ENCODE data around the gene CACNA1A. TPM values are rescaled to one million over a fixed set of nuclear protein-coding genes. Genes with fewer than 3 reads are reported as not detected.

Gene CACNA1A
- polyA plus RNA-seq, 1 donor from 2014 or later: 3.1 TPM

GRCh38 chr19:13350072-13350471 is 156.2 kb downstream of the CACNA1A start:
- Mint-ChIP-seq H3K27me3 (peaks cover 6% of the 10 kb centered on the region), H3K9me3 (peaks cover 3 to 9% (median 5%) of the 10 kb centered on the region in 3 donors), H3K27ac (no peak overlapping the region), H3K4me3 (peak overlapping the region in 1 of 4 donors; percentile 37), H3K4me1 (no peaks in the 10 kb centered on the region), H3K36me3 (peaks cover 2% of the 10 kb centered on the region)

- no peaks in the 10 kb centered on the region for H3K4me1 Mint-ChIP-seq
- no peak overlapping the region for H3K27ac Mint-ChIP-seq
- H3K4me3 Mint-ChIP-seq: no peak overlapping the region
- H3K36me3 Mint-ChIP-seq: peaks cover 2% of the 10 kb centered on the region
- H3K9me3 Mint-ChIP-seq: peaks cover 5 to 9% (median 8%) of the 10 kb centered on the region in 3 donors
- H3K27me3 Mint-ChIP-seq: peaks cover 5% of the 10 kb centered on the region
Observed at GRCh38 chr19:13347367-13347766, 158.9 kb downstream of the CACNA1A start.

DNA sequence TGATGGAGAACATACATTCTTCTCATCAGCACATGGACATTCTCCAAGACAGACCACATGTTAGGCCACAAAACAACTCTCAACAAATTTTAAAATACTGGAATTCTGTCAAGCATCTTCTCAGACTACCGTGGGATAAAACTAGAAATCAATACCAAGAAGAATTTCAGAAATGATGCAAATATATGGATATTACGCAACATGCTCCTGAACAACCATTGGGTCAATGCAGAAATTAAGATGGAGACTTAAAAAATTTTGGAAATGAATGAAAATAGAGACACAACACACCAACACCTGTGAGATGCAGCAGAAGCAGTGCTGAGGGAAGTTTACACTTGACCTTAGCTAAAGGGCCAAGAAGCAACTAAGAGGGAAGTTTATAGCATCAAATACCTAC is 162.8 kb downstream of the CACNA1A start:
- no peak overlapping the region for H3K27ac Mint-ChIP-seq
- peaks cover 3 to 18% (median 8%) of the 10 kb centered on the region in 3 donors for H3K9me3 Mint-ChIP-seq
- no peaks in the 10 kb centered on the region for H3K4me1 Mint-ChIP-seq
- peaks cover 4% of the 10 kb centered on the region for H3K36me3 Mint-ChIP-seq
- H3K27me3 Mint-ChIP-seq: peaks cover 3% of the 10 kb centered on the region
- no peak overlapping the region for H3K4me3 Mint-ChIP-seq

DNA sequence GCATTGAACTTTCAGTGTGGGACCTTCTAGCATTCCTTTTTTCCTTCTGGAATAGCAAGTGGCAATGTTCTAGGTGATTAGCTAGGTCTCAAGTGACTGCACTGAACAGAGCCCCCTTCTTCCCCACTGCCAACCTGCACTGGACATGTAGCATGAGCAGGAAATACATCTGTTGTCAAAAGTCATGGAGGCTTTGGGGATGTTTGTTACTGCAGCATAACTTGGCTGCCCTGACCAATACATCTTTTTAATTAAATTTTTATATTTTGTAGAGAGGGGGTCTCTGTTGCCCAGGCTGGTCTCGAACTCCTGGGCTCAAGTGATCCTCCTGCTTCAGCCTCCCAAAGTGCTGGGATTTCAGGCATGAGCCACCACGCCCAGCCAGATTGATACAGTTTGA is 163.6 kb downstream of the CACNA1A start:
- Mint-ChIP-seq H3K4me1 (no peaks in the 10 kb centered on the region), H3K27me3 (peaks cover 3% of the 10 kb centered on the region), H3K36me3 (peaks cover 2% of the 10 kb centered on the region), H3K9me3 (peaks cover 3 to 18% (median 8%) of the 10 kb centered on the region in 3 donors), H3K4me3 (no peak overlapping the region), H3K27ac (no peak overlapping the region)

GRCh38 chr19:13339869-13340268 is 166.4 kb downstream of the CACNA1A start:
- no peak overlapping the region for H3K27ac Mint-ChIP-seq
- H3K4me1 Mint-ChIP-seq: no peaks in the 10 kb centered on the region
- peaks cover 6% of the 10 kb centered on the region for H3K27me3 Mint-ChIP-seq
- H3K4me3 Mint-ChIP-seq: no peak overlapping the region
- peaks cover 2% of the 10 kb centered on the region for H3K36me3 Mint-ChIP-seq
- peaks cover 0 to 14% (median 5%) of the 10 kb centered on the region in 3 donors for H3K9me3 Mint-ChIP-seq

DNA sequence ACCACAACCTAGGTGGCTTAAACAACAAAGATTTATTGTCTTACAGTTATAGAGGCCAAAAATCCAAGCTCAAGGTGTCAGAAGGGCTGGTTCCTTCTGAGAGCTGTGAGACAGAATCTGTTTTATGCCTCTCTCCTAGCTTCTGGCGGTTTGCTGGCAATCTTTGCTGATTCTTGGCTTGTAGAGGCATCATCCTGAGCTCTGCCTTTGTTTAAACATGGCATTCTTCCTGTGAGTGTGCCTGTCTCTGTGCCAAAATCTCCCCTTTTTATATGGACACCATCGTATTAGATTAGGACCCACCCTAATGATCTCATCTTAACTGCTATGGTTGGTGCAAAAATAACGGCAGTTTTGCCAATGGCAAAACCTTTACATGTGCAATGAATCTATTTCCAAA is 169.1 kb downstream of the CACNA1A start:
- H3K4me3 Mint-ChIP-seq: no peak overlapping the region
- H3K27ac Mint-ChIP-seq: no peak overlapping the region
- no peaks in the 10 kb centered on the region for H3K4me1 Mint-ChIP-seq
- peaks cover 9% of the 10 kb centered on the region for H3K27me3 Mint-ChIP-seq
- H3K36me3 Mint-ChIP-seq: peaks cover 3% of the 10 kb centered on the region
- H3K9me3 Mint-ChIP-seq: peaks cover 3 to 10% (median 4%) of the 10 kb centered on the region in 3 donors

GRCh38 chr19:13334801-13335481 is 171.3 kb downstream of the CACNA1A start:
- Mint-ChIP-seq H3K9me3 (peaks cover 3 to 4% (median 3%) of the 10 kb centered on the region in 3 donors), H3K27me3 (peaks cover 9% of the 10 kb centered on the region), H3K4me3 (no peak overlapping the region), H3K36me3 (peaks cover 3% of the 10 kb centered on the region), H3K27ac (no peak overlapping the region), H3K4me1 (no peaks in the 10 kb centered on the region)

DNA sequence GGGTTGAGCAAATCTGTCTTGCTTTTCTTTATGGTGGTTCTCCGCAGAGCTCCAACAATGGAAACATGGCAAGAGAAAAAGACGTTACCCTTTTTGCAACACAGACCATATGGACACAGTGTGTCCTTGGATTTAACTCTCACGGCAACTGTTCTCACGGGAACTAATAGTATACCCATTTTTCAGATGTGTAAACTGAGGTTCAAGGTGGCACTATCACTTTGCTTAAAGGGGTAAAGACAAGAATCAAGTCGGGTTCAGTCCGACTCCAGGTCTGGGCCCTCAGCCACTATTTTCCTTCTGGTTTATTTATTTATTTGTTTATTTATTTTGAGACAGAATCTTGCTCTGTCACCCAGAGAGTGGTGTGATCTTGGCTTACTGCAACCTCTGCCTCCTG is 176.0 kb downstream of the CACNA1A start:
- Mint-ChIP-seq H3K4me3 (no peak overlapping the region), H3K36me3 (peaks cover 1% of the 10 kb centered on the region), H3K27me3 (peaks cover 15% of the 10 kb centered on the region), H3K27ac (no peak overlapping the region), H3K9me3 (peaks cover 3 to 5% (median 5%) of the 10 kb centered on the region in 3 donors), H3K4me1 (no peaks in the 10 kb centered on the region)

DNA sequence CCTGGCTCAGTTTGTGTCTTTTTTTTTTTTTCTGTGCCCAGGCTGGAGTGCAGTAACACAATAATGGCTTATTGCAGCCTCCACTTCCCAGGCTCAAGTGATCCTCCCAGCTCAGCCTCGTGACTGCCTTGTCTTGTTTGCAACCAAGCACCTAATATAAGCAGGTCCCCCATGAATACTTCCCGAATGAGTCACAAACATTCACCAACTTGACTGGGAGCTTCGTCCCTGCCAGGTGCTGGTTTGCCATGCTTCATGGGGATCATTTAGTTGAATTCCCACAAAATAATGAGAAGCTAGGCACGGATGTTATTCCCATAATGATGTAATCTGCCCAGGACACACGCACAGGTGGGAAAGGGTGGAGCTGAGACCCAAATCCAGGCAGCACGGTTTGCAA is 176.5 kb downstream of the CACNA1A start:
- no peaks in the 10 kb centered on the region for H3K4me1 Mint-ChIP-seq
- no peak overlapping the region for H3K4me3 Mint-ChIP-seq
- H3K36me3 Mint-ChIP-seq: peaks cover 1% of the 10 kb centered on the region
- H3K27me3 Mint-ChIP-seq: peaks cover 11% of the 10 kb centered on the region
- H3K27ac Mint-ChIP-seq: no peak overlapping the region
- peaks cover 3 to 5% (median 5%) of the 10 kb centered on the region in 3 donors for H3K9me3 Mint-ChIP-seq

DNA sequence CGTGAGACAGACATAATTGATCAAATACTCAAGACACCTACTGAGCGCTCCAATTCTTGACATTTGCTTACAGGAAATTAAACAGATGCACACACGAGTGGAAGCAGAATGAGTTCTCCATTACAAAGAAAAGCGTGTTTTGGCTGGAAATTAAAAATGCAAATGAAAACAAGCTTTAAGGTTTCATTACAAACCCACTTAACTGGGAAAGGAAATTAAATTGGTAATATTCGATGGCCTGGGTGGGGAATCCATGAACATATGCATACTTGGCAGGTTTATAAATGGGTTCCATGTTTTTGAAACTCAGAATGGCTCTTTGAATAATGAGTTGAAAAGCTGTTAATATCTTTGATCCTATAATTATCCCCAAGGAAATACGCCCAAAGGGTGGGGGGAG is 178.0 kb downstream of the CACNA1A start:
- Mint-ChIP-seq H3K27ac (no peak overlapping the region), H3K27me3 (peaks cover 10% of the 10 kb centered on the region), H3K4me1 (no peaks in the 10 kb centered on the region), H3K4me3 (no peak overlapping the region), H3K36me3 (no peaks in the 10 kb centered on the region), H3K9me3 (peaks cover 0 to 12% (median 5%) of the 10 kb centered on the region in 3 donors)

DNA sequence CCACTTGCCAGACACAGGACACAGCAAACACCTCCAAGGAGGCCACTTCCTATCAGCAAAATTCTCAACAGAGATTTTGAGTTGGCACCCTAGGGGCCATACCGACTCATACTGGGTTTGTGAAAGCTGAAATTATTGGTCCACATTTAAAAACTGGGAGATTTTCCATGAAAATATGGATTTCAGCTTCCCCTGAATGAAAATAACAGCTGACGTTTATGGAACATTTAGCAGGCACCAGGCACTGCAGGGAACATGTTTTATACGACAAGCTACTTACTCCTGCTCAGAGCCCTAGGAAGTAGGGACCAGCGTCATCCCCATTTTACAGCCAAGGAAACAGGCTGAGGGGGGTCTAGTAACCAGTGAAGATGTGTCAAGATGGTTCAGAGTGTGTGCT is 186.8 kb downstream of the CACNA1A start:
- Mint-ChIP-seq H3K27me3 (peaks cover 36% of the 10 kb centered on the region), H3K4me1 (no peaks in the 10 kb centered on the region), H3K27ac (no peak overlapping the region), H3K9me3 (peaks cover 3 to 24% (median 4%) of the 10 kb centered on the region in 3 donors), H3K36me3 (no peaks in the 10 kb centered on the region), H3K4me3 (no peak overlapping the region)

DNA sequence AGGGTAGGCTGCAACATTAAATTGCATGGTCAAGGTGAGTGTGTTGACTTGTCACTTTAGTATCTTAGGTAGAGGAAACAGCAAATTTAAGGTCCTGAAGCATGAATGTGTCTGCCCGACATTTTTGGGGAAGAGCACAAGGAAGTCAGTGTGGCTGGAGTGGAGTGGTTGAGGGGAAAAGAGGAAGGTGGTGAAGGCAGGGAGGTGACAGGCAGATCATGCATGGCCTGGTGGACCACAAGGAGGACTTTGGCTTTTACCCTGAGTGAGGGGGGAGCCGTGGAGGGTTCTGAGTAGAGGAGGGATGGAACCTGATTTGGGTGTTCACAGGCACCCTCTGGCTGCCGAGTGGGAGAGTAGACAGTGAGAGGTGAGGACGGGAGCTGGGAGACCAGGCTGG is 188.1 kb downstream of the CACNA1A start:
- peaks cover 34% of the 10 kb centered on the region for H3K27me3 Mint-ChIP-seq
- no peak overlapping the region for H3K4me3 Mint-ChIP-seq
- H3K27ac Mint-ChIP-seq: peak overlapping the region in 1 of 3 donors; percentile 43
- peaks cover 3 to 20% (median 4%) of the 10 kb centered on the region in 3 donors for H3K9me3 Mint-ChIP-seq
- H3K4me1 Mint-ChIP-seq: no peaks in the 10 kb centered on the region
- H3K36me3 Mint-ChIP-seq: no peaks in the 10 kb centered on the region

GRCh38 chr19:13315495-13315894 is 190.8 kb downstream of the CACNA1A start:
- H3K36me3 Mint-ChIP-seq: no peaks in the 10 kb centered on the region
- no peaks in the 10 kb centered on the region for H3K4me1 Mint-ChIP-seq
- peaks cover 24% of the 10 kb centered on the region for H3K27me3 Mint-ChIP-seq
- H3K4me3 Mint-ChIP-seq: no peak overlapping the region
- H3K27ac Mint-ChIP-seq: no peak overlapping the region
- peaks cover 3 to 11% (median 6%) of the 10 kb centered on the region in 3 donors for H3K9me3 Mint-ChIP-seq

GRCh38 chr19:13314761-13315160 is 191.5 kb downstream of the CACNA1A start:
- H3K9me3 Mint-ChIP-seq: peaks cover 3 to 11% (median 6%) of the 10 kb centered on the region in 3 donors
- no peak overlapping the region for H3K4me3 Mint-ChIP-seq
- H3K4me1 Mint-ChIP-seq: no peaks in the 10 kb centered on the region
- no peaks in the 10 kb centered on the region for H3K36me3 Mint-ChIP-seq
- H3K27ac Mint-ChIP-seq: no peak overlapping the region
- peaks cover 24% of the 10 kb centered on the region for H3K27me3 Mint-ChIP-seq

DNA sequence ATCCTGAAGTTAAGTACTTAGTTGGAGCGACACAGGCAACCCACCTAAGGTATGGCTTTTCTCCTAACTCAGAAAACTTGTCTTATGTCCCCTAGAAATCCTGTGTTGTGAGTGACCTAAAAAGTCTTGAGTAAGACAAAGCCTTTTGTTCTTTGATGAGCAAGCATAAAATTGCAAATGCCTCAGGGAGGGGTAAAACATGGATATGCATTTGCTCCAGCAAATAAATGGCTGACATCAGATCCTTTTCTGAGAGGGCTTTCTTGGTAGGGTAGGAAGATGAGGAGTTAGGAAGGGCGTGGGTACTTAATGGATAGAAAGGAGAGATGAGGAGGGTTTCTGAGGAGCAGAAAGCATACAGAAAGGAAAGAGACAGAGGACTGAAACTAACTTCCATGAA is 192.4 kb downstream of the CACNA1A start:
- H3K4me1 Mint-ChIP-seq: no peaks in the 10 kb centered on the region
- H3K9me3 Mint-ChIP-seq: peaks cover 0 to 7% (median 3%) of the 10 kb centered on the region in 3 donors
- peaks cover 19% of the 10 kb centered on the region for H3K27me3 Mint-ChIP-seq
- no peak overlapping the region for H3K4me3 Mint-ChIP-seq
- H3K36me3 Mint-ChIP-seq: no peaks in the 10 kb centered on the region
- peak overlapping the region in 1 of 3 donors; percentile 28 for H3K27ac Mint-ChIP-seq

GRCh38 chr19:13309864-13310263 is 196.4 kb downstream of the CACNA1A start:
- H3K4me3 Mint-ChIP-seq: no peak overlapping the region
- peaks cover 5% of the 10 kb centered on the region for H3K27me3 Mint-ChIP-seq
- no peaks in the 10 kb centered on the region for H3K4me1 Mint-ChIP-seq
- no peak overlapping the region for H3K27ac Mint-ChIP-seq
- H3K9me3 Mint-ChIP-seq: peaks cover 0 to 8% (median 0%) of the 10 kb centered on the region in 3 donors
- no peaks in the 10 kb centered on the region for H3K36me3 Mint-ChIP-seq
